Coronary artery (tissue), 2 donors: ENCODE data around the gene FDXR.

Source experiments
- DNase-seq: peaks from one replicate; pipeline ENCODE4 v3.0.0-alpha.2; 2017; ENCODE audit warnings: low spot score
- H3K27ac ChIP-seq, 2 donors: fragments of 200-600 bp; sonication (generic); one replicate each; pipeline ENCODE4 v1.5.1; 2016 to 2019
- H3K4me3 ChIP-seq: fragments of 200-600 bp; sonication (generic); 2 replicates; pipeline ENCODE4 v1.5.1; 2016; ENCODE audit warnings: mild to moderate bottlenecking, moderate library complexity
- CTCF ChIP-seq: fragments of 200-600 bp; sonication (generic); IDR thresholded peaks from one replicate; pipeline ENCODE4 v1.5.1; 2019; ENCODE audit warnings: antibody characterized with exemption

FDXR gene

GRCh38 chr17:74822335-74822938 is 50.4 kb downstream of the FDXR start:
- DNase-seq: no peak
- no peak for TF ChIP-seq CTCF
- H3K4me3 ChIP-seq: no peak overlapping the region
- H3K27ac ChIP-seq: peak overlapping the region in 1 of 2 donors; percentile 34

GRCh38 chr17:74821655-74822334 is 51.0 kb downstream of the FDXR start:
- no peak for TF ChIP-seq CTCF
- Histone ChIP-seq H3K4me3 (no peak overlapping the region), H3K27ac (peak overlapping the region in 1 of 2 donors; percentile 34)
- DNase-seq: no peak

GRCh38 chr17:74819801-74820436 is 52.9 kb downstream of the FDXR start:
- H3K27ac ChIP-seq: no peak overlapping the region
- TF ChIP-seq CTCF: no peak
- DNase-seq: no peak
- no peak overlapping the region for H3K4me3 ChIP-seq

- no peak overlapping the region for H3K27ac ChIP-seq
- TF ChIP-seq CTCF: no peak
- DNase-seq: no peak
- H3K4me3 ChIP-seq: no peak overlapping the region
These were observed 54.4 kb downstream of the FDXR start for GRCh38 chr17:74818291-74818938.

- Histone ChIP-seq H3K27ac (no peak overlapping the region), H3K4me3 (no peak overlapping the region)
- TF ChIP-seq CTCF: no peak
- DNase-seq: no peak
These were observed 55.7 kb downstream of the FDXR start for GRCh38 chr17:74816905-74817620.

- H3K27ac ChIP-seq: no peak overlapping the region
These were observed 57.0 kb downstream of the FDXR start for GRCh38 chr17:74815550-74816370.

More at GRCh38 chr17:74815550-74816370, 57.0 kb downstream of the FDXR start:
- no peak for TF ChIP-seq CTCF
- no peak for DNase-seq
- H3K4me3 ChIP-seq: no peak overlapping the region
